Ishikawa (cell line): ENCODE data around the gene KRTAP5-10.

Experiments used
- CEBPB ChIP-seq: IDR thresholded peaks from 2 replicates; pipeline ENCODE4 v1.6.1; 2012
- CREB1 ChIP-seq: IDR thresholded peaks from 2 replicates; pipeline ENCODE4 v1.6.1; 2012; ENCODE audit warnings: low read depth
- EGR1 ChIP-seq: IDR thresholded peaks from 2 replicates; pipeline ENCODE4 v1.6.1; 2012
- EP300 ChIP-seq: IDR thresholded peaks from 2 replicates; pipeline ENCODE4 v1.6.1; 2012; ENCODE audit warnings: borderline replicate concordance
- FOXM1 ChIP-seq: IDR thresholded peaks from 2 replicates; pipeline ENCODE4 v1.6.1; 2012; ENCODE audit warnings: low read depth, borderline replicate concordance
- RAD21 ChIP-seq: IDR thresholded peaks from 2 replicates; pipeline ENCODE4 v1.6.1; 2012; ENCODE audit warnings: low read depth
- TAF1 ChIP-seq: IDR thresholded peaks from 2 replicates; pipeline ENCODE4 v1.6.1; 2012; ENCODE audit warnings: low read depth, mild to moderate bottlenecking
- TCF12 ChIP-seq: IDR thresholded peaks from 2 replicates; pipeline ENCODE4 v1.6.1; 2012; ENCODE audit warnings: low read depth
- TEAD4 ChIP-seq: IDR thresholded peaks from 2 replicates; pipeline ENCODE4 v1.6.1; 2012
- YY1 ChIP-seq: IDR thresholded peaks from 2 replicates; pipeline ENCODE4 v1.6.1; 2012; ENCODE audit warnings: low read depth
- ZBTB7A ChIP-seq: IDR thresholded peaks from 2 replicates; pipeline ENCODE4 v1.6.1; 2012; ENCODE audit warnings: low read depth
- TF ChIP-seq, protein P1 (sequence below): IDR thresholded peaks from 2 replicates; pipeline ENCODE4 v1.6.1; 2012
- TF ChIP-seq, protein P2 (sequence below): IDR thresholded peaks from 2 replicates; pipeline ENCODE4 v1.6.1; 2012; ENCODE audit warnings: low read depth, mild to moderate bottlenecking

DNA sequence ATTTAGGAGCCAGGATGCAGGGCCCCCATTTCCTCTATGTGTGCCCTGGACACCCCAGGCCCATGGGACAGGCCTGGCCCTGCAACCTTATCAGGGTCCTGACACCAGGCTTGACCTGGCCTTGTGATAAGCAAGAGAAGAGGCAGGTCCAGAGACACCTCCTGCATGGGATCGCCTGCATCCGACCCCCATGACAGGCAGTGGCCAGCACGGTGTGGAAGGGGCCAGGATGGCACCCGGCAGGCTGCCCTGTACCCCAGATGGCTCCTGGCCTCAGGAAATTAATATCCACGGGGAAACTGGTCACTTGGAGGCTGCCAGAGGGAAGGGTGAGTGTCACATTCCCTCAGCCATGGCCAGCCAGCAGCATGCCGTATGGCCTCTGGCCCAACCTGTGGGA, 10.4 kb upstream of the KRTAP5-10 start:
- TF ChIP-seq EP300 (no peak), TEAD4 (no peak), TCF12 (no peak), TAF1 (no peak), CEBPB (no peak), RAD21 (no peak), YY1 (no peak), FOXM1 (no peak), ZBTB7A (no peak), CREB1 (no peak), EGR1 (no peak)
- TF ChIP-seq, protein P1, sequence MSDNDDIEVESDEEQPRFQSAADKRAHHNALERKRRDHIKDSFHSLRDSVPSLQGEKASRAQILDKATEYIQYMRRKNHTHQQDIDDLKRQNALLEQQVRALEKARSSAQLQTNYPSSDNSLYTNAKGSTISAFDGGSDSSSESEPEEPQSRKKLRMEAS = no peak
- TF ChIP-seq, protein P2, sequence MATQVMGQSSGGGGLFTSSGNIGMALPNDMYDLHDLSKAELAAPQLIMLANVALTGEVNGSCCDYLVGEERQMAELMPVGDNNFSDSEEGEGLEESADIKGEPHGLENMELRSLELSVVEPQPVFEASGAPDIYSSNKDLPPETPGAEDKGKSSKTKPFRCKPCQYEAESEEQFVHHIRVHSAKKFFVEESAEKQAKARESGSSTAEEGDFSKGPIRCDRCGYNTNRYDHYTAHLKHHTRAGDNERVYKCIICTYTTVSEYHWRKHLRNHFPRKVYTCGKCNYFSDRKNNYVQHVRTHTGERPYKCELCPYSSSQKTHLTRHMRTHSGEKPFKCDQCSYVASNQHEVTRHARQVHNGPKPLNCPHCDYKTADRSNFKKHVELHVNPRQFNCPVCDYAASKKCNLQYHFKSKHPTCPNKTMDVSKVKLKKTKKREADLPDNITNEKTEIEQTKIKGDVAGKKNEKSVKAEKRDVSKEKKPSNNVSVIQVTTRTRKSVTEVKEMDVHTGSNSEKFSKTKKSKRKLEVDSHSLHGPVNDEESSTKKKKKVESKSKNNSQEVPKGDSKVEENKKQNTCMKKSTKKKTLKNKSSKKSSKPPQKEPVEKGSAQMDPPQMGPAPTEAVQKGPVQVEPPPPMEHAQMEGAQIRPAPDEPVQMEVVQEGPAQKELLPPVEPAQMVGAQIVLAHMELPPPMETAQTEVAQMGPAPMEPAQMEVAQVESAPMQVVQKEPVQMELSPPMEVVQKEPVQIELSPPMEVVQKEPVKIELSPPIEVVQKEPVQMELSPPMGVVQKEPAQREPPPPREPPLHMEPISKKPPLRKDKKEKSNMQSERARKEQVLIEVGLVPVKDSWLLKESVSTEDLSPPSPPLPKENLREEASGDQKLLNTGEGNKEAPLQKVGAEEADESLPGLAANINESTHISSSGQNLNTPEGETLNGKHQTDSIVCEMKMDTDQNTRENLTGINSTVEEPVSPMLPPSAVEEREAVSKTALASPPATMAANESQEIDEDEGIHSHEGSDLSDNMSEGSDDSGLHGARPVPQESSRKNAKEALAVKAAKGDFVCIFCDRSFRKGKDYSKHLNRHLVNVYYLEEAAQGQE = no peak
